IMR-90 (cell line): Measurements from ENCODE around the gene B3GLCT.

Experiments used
- CTCF ChIP-seq: conservative IDR thresholded peaks from 2 replicates; pipeline ENCODE4 v1.5.1; 2012; ENCODE audit warnings: mild to moderate bottlenecking, low read depth, low read length, improper control_type of control experiment
- MAFK ChIP-seq: IDR thresholded peaks from 2 replicates; pipeline ENCODE4 v1.6.1; 2012; ENCODE audit warnings: low read depth, low read length, improper control_type of control experiment
- MXI1 ChIP-seq: IDR thresholded peaks from 2 replicates; pipeline ENCODE4 v1.6.1; 2012; ENCODE audit warnings: low read depth, mild to moderate bottlenecking, low read length, moderate library complexity, borderline replicate concordance
- POLR2A ChIP-seq: IDR thresholded peaks from 2 replicates; pipeline ENCODE4 v1.6.1; 2012; ENCODE audit warnings: mild to moderate bottlenecking, low read depth, low read length
- RAD21 ChIP-seq: IDR thresholded peaks from 2 replicates; pipeline ENCODE4 v1.6.1; 2012; ENCODE audit warnings: low read length, improper control_type of control experiment
- RCOR1 ChIP-seq: IDR thresholded peaks from 2 replicates; pipeline ENCODE4 v1.6.1; 2012; ENCODE audit warnings: mild to moderate bottlenecking, low read length, improper control_type of control experiment; ENCODE audit not compliant: insufficient replicate concordance
- RFX5 ChIP-seq: IDR thresholded peaks from 2 replicates; pipeline ENCODE4 v1.8.0; 2012; ENCODE audit warnings: low read depth, mild to moderate bottlenecking, low read length, moderate library complexity

DNA sequence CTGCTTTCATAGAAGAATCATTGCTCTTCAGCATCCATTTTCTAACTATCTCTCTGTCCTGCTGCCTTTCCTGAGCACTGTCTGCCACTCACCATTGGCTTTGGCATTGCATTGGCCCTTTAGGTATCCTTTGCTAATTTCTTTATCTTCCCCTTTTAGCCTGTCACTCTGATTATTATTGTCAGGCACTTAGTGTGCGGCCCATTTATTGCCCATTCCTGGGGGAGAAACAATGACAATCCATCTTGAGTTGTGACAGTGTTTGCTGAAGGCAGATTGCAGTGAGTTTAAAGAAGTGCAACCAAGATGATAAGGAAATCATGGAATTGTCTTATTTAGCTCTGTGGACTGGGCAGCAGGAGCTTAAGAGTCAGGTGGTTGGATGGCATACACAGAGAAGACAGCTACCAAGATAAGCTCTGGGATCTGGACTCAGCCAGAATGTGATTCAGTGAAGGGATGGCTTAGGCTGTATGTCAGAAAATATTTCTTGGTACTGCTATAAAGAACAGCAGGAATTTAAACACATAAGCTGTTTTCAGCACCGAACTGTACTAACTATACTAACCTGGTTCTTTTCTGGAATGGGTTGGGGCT, 25.3 kb downstream of the B3GLCT start:
- TF ChIP-seq CTCF: no peak
- no peak for TF ChIP-seq RAD21
- TF ChIP-seq POLR2A: no peak
- no peak for TF ChIP-seq MXI1
- TF ChIP-seq RFX5: no peak
- TF ChIP-seq MAFK: no peak
- no peak for TF ChIP-seq RCOR1
